ENCODE measurements around the gene DIAPH3. TPM values are rescaled to one million over a fixed set of nuclear protein-coding genes. Genes with fewer than 3 reads are reported as not detected.

Gene DIAPH3
- total and polyA plus RNA-seq, 2 donors (not counting 1 experiment from before 2014, with no cell fraction given) = 0.03 to 0.10 TPM

DNA sequence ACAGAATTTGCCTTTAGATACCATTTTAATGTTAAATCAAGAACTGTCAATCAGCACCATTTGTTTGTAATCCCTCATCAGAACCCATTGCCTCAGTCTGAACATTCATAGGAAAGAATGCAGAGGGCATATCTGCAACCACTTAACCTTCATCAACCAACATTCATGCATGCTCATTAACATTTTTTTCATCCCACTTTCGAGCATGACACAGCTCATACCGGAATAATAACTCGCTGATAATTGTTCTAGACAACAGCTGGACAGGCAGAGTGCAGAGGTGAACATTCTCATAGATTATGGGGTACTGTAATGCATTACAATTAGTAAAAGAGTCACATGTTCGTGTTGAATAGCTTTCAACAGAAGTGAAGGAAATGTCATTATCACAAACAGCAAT is 216.8 kb downstream of the DIAPH3 start:
- intact Hi-C loops (cut with micrococcal nuclease) = no loop called here
- POLR2A ChIA-PET = interaction anchor here (0.7 kb wide), 1 partner anchor 472 kb away, joined by 3 read pairs; no protein-coding TSS in a partner anchor

DNA sequence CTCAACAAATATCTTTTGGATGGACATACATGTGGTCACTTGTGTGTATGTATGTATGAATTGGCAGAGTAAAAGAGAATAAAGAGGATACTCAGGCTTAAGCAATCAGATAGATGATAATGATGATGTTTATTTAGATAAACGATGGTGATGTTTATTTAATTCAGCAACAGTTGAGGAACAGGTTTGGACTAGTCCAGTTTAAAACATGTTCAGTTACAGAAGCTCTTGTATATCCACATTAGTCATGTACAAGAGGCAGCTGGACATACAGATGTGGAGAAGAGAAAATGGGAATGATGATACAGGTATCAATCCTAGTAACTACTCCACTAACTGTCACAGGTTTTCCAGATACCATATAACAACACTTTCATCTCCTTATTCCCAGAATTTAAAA is 232.1 kb downstream of the DIAPH3 start:
- ChIA-PET CTCF (no interaction called here), POLR2A (no interaction called here)
- Histone ChIP-seq H3K27ac (ENCODE audit: low read length in 2 of 2) (no peak overlapping the region), H3K9me3 (ENCODE audit: control extremely low read depth in 1 of 3, control insufficient read depth in 2 of 3, insufficient read depth in 1 of 3, low read length in 2 of 3) (peaks cover 0 to 5% (median 4%) of the 10 kb centered on the region in 3 donors), H3K4me1 (ENCODE audit: control insufficient read depth in 2 of 2, insufficient read depth in 2 of 2, low read length in 2 of 2) (no peaks in the 10 kb centered on the region), H2AFZ (ENCODE audit: insufficient read depth, low read depth, low read length, poor library complexity, severe bottlenecking) (no peak overlapping the region), H4K20me1 (ENCODE audit: control insufficient read depth, insufficient read depth, low read length, poor library complexity, severe bottlenecking) (no peaks in the 10 kb centered on the region), H3K9ac (ENCODE audit: low read length) (no peak overlapping the region), H3K4me2 (replicated peaks; ENCODE audit: low read depth, low read length, poor library complexity, severe bottlenecking) (no peak overlapping the region), H3K79me2 (ENCODE audit: control insufficient read depth, insufficient read depth, low read length) (no peaks in the 10 kb centered on the region), H3K27me3 (replicated peaks in 1 of 4; ENCODE audit: control extremely low read depth in 1 of 4, control insufficient read depth in 3 of 4, insufficient read depth in 4 of 4, low read length in 3 of 4) (no peaks in the 10 kb centered on the region), H3K4me3 (ENCODE audit: control extremely low read depth in 1 of 5, extremely low read depth in 1 of 5, insufficient read depth in 1 of 5, low read depth in 2 of 5, low read length in 4 of 5) (no peak overlapping the region), H3K36me3 (replicated peaks in 1 of 2; ENCODE audit: control extremely low read depth in 1 of 2, control insufficient read depth in 1 of 2, extremely low read depth in 1 of 2, insufficient read depth in 2 of 2, low read length in 1 of 2) (no peaks in the 10 kb centered on the region)
- intact Hi-C loops (cut with micrococcal nuclease) = no loop called here
- Mint-ChIP-seq H3K4me1 (no peaks in the 10 kb centered on the region), H3K4me3 (no peak overlapping the region), H3K27me3 (no peaks in the 10 kb centered on the region), H3K27ac (no peak overlapping the region), H3K9me3 (ENCODE audit: insufficient read depth) (peaks cover 10% of the 10 kb centered on the region)
- no CpG with 5 or more reads among the region's 1 CpG for WGBS (ENCODE audit: insufficient coverage)
- no peak for ATAC-seq (ENCODE audit: low read depth)
- no peak for TF ChIP-seq EZH2 (IDR thresholded peaks at IDR 0.05; ENCODE audit: borderline replicate concordance, insufficient read depth, low read depth, low read length, poor library complexity, severe bottlenecking)
- TF ChIP-seq, protein P1, sequence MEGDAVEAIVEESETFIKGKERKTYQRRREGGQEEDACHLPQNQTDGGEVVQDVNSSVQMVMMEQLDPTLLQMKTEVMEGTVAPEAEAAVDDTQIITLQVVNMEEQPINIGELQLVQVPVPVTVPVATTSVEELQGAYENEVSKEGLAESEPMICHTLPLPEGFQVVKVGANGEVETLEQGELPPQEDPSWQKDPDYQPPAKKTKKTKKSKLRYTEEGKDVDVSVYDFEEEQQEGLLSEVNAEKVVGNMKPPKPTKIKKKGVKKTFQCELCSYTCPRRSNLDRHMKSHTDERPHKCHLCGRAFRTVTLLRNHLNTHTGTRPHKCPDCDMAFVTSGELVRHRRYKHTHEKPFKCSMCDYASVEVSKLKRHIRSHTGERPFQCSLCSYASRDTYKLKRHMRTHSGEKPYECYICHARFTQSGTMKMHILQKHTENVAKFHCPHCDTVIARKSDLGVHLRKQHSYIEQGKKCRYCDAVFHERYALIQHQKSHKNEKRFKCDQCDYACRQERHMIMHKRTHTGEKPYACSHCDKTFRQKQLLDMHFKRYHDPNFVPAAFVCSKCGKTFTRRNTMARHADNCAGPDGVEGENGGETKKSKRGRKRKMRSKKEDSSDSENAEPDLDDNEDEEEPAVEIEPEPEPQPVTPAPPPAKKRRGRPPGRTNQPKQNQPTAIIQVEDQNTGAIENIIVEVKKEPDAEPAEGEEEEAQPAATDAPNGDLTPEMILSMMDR (IDR thresholded peaks at IDR 0.05) = no peak
- no peak for DNase-seq

More for the DNA sequence above, 216.8 kb downstream of the DIAPH3 start:
- no peaks in the 10 kb centered on the region for H3K27me3 Mint-ChIP-seq
- no CpG with 5 or more reads among the region's 4 CpGs for WGBS (ENCODE audit: insufficient coverage)
- H3K27ac Mint-ChIP-seq = no peak overlapping the region
- no peak overlapping the region for H3K4me3 ChIP-seq (ENCODE audit: control extremely low read depth in 1 of 5, extremely low read depth in 1 of 5, insufficient read depth in 1 of 5, low read depth in 2 of 5, low read length in 4 of 5)
- no peak for TF ChIP-seq EZH2 (IDR thresholded peaks at IDR 0.05; ENCODE audit: borderline replicate concordance, insufficient read depth, low read depth, low read length, poor library complexity, severe bottlenecking)
- TF ChIP-seq, protein P1 (IDR thresholded peaks at IDR 0.05) = no peak
- H3K4me1 Mint-ChIP-seq = peaks cover 1% of the 10 kb centered on the region
- H3K4me2 ChIP-seq (replicated peaks; ENCODE audit: low read depth, low read length, poor library complexity, severe bottlenecking) = no peak overlapping the region
- CTCF ChIA-PET = no interaction called here
- no peaks in the 10 kb centered on the region for H3K36me3 ChIP-seq (replicated peaks in 1 of 2; ENCODE audit: control extremely low read depth in 1 of 2, control insufficient read depth in 1 of 2, extremely low read depth in 1 of 2, insufficient read depth in 2 of 2, low read length in 1 of 2)
- H3K27me3 ChIP-seq (replicated peaks in 1 of 4; ENCODE audit: control extremely low read depth in 1 of 4, control insufficient read depth in 3 of 4, insufficient read depth in 4 of 4, low read length in 3 of 4) = no peaks in the 10 kb centered on the region
- no peak overlapping the region for H2AFZ ChIP-seq (ENCODE audit: insufficient read depth, low read depth, low read length, poor library complexity, severe bottlenecking)
- no peak for ATAC-seq (ENCODE audit: low read depth)
- H3K9me3 Mint-ChIP-seq (ENCODE audit: insufficient read depth) = no peaks in the 10 kb centered on the region
- H3K9me3 ChIP-seq (ENCODE audit: control extremely low read depth in 1 of 3, control insufficient read depth in 2 of 3, insufficient read depth in 1 of 3, low read length in 2 of 3) = no peaks in the 10 kb centered on the region
- H3K4me1 ChIP-seq (ENCODE audit: control insufficient read depth in 2 of 2, insufficient read depth in 2 of 2, low read length in 2 of 2) = no peaks in the 10 kb centered on the region
- H4K20me1 ChIP-seq (ENCODE audit: control insufficient read depth, insufficient read depth, low read length, poor library complexity, severe bottlenecking) = no peaks in the 10 kb centered on the region
- H3K27ac ChIP-seq (ENCODE audit: low read length in 2 of 2) = no peak overlapping the region
- no peak overlapping the region for H3K4me3 Mint-ChIP-seq
- no peaks in the 10 kb centered on the region for H3K79me2 ChIP-seq (ENCODE audit: control insufficient read depth, insufficient read depth, low read length)
- H3K9ac ChIP-seq (ENCODE audit: low read length) = no peak overlapping the region
- DNase-seq = no peak
